ENCODE measurements around the gene PDE3A.
"Not testable (repeated sequence)": the region's sequence is repeated elsewhere in the genome, so short reads cannot be mapped to it uniquely, and the experiment has no call there.

PDE3A gene

GRCh38 chr12:20368114-20368650, at the start of gene PDE3A:
TSS of gene PDE3A (plus strand) at chr12:20368537. CDS start at chr12:20369285, 748 bp downstream.
- in situ Hi-C loops (cut with MboI; ENCODE audit: low pct_unique_long_range_greater_than_20kb, low sequenced_read_pairs): no loop called here
- DNase-seq: peak; percentile 89

- in situ Hi-C loops (cut with MboI; ENCODE audit: low pct_unique_long_range_greater_than_20kb, low sequenced_read_pairs): no loop called here
- no peak for DNase-seq
Measured at GRCh38 chr12:20319366-20319765, 49.0 kb upstream of the PDE3A start.

GRCh38 chr12:20320552-20320951, 47.8 kb upstream of the PDE3A start:
- no peak for DNase-seq
- in situ Hi-C loops (cut with MboI; ENCODE audit: low pct_unique_long_range_greater_than_20kb, low sequenced_read_pairs): no loop called here

- in situ Hi-C loops (cut with MboI; ENCODE audit: low pct_unique_long_range_greater_than_20kb, low sequenced_read_pairs): not testable (repeated sequence)
- DNase-seq: peak; percentile 77
Measured at GRCh38 chr12:20330826-20331505, 37.4 kb upstream of the PDE3A start.

- DNase-seq: no peak
- in situ Hi-C loops (cut with MboI; ENCODE audit: low pct_unique_long_range_greater_than_20kb, low sequenced_read_pairs): no loop called here
Measured at GRCh38 chr12:20339060-20339459, 29.3 kb upstream of the PDE3A start.

GRCh38 chr12:20342111-20342510, 26.2 kb upstream of the PDE3A start:
- in situ Hi-C loops (cut with MboI; ENCODE audit: low pct_unique_long_range_greater_than_20kb, low sequenced_read_pairs): no loop called here
- no peak for DNase-seq

- no peak for DNase-seq
- in situ Hi-C loops (cut with MboI; ENCODE audit: low pct_unique_long_range_greater_than_20kb, low sequenced_read_pairs): no loop called here
Measured at GRCh38 chr12:20345866-20346265, 22.5 kb upstream of the PDE3A start.

GRCh38 chr12:20350026-20350425, 18.3 kb upstream of the PDE3A start:
- in situ Hi-C loops (cut with MboI; ENCODE audit: low pct_unique_long_range_greater_than_20kb, low sequenced_read_pairs): no loop called here
- no peak for DNase-seq

- no peak for DNase-seq
- in situ Hi-C loops (cut with MboI; ENCODE audit: low pct_unique_long_range_greater_than_20kb, low sequenced_read_pairs): no loop called here
Measured at GRCh38 chr12:20350495-20350894, 17.8 kb upstream of the PDE3A start.

GRCh38 chr12:20351406-20351805, 16.9 kb upstream of the PDE3A start:
- DNase-seq: no peak
- in situ Hi-C loops (cut with MboI; ENCODE audit: low pct_unique_long_range_greater_than_20kb, low sequenced_read_pairs): no loop called here

- DNase-seq: no peak
- in situ Hi-C loops (cut with MboI; ENCODE audit: low pct_unique_long_range_greater_than_20kb, low sequenced_read_pairs): no loop called here
Measured at GRCh38 chr12:20356048-20356447, 12.3 kb upstream of the PDE3A start.

- DNase-seq: no peak
- in situ Hi-C loops (cut with MboI; ENCODE audit: low pct_unique_long_range_greater_than_20kb, low sequenced_read_pairs): no loop called here
Measured at GRCh38 chr12:20360407-20360806, 7.9 kb upstream of the PDE3A start.

- no peak for DNase-seq
- in situ Hi-C loops (cut with MboI; ENCODE audit: low pct_unique_long_range_greater_than_20kb, low sequenced_read_pairs): no loop called here
Measured at GRCh38 chr12:20361416-20361815, 6.9 kb upstream of the PDE3A start.

GRCh38 chr12:20364501-20364900, 3.8 kb upstream of the PDE3A start:
- in situ Hi-C loops (cut with MboI; ENCODE audit: low pct_unique_long_range_greater_than_20kb, low sequenced_read_pairs): no loop called here
- no peak for DNase-seq

GRCh38 chr12:20366776-20367409, 1.4 kb upstream of the PDE3A start:
- DNase-seq: no peak
- in situ Hi-C loops (cut with MboI; ENCODE audit: low pct_unique_long_range_greater_than_20kb, low sequenced_read_pairs): no loop called here

- no peak for DNase-seq
- in situ Hi-C loops (cut with MboI; ENCODE audit: low pct_unique_long_range_greater_than_20kb, low sequenced_read_pairs): no loop called here
Measured at GRCh38 chr12:20367583-20368113, 689 bp upstream of the PDE3A start.

- in situ Hi-C loops (cut with MboI; ENCODE audit: low pct_unique_long_range_greater_than_20kb, low sequenced_read_pairs): no loop called here
Measured at GRCh38 chr12:20368651-20369304, 441 bp downstream of the PDE3A start.

GRCh38 chr12:20369305-20370013, 1.1 kb downstream of the PDE3A start:
- DNase-seq: peak; percentile 87
- in situ Hi-C loops (cut with MboI; ENCODE audit: low pct_unique_long_range_greater_than_20kb, low sequenced_read_pairs): no loop called here

More at GRCh38 chr12:20368651-20369304, 441 bp downstream of the PDE3A start:
- DNase-seq: no peak

GRCh38 chr12:20370014-20370386, 1.7 kb downstream of the PDE3A start:
- DNase-seq: no peak
- in situ Hi-C loops (cut with MboI; ENCODE audit: low pct_unique_long_range_greater_than_20kb, low sequenced_read_pairs): no loop called here
